ENCODE measurements around the gene SORCS3.

DNA sequence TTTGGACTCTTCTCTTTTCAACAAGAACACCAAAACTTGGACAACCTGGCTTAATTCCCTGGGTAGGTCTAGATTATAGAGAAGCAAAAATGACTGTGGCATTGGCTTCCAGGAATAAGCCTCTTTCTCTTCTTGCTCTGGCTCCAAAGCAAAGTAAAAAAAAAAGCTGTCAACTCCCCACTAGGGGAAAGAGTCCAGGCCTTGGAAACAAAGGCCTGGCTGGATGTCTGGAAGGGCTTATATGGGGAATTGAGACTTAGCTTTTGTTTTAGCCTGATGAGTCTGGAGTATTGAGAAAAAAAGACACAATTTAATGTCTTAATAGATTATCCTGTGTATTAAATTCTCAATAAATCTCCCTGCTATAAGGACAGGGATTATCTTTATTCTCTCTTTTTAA lies 300.6 kb downstream of the SORCS3 start:
- TF ChIP-seq, protein P1, sequence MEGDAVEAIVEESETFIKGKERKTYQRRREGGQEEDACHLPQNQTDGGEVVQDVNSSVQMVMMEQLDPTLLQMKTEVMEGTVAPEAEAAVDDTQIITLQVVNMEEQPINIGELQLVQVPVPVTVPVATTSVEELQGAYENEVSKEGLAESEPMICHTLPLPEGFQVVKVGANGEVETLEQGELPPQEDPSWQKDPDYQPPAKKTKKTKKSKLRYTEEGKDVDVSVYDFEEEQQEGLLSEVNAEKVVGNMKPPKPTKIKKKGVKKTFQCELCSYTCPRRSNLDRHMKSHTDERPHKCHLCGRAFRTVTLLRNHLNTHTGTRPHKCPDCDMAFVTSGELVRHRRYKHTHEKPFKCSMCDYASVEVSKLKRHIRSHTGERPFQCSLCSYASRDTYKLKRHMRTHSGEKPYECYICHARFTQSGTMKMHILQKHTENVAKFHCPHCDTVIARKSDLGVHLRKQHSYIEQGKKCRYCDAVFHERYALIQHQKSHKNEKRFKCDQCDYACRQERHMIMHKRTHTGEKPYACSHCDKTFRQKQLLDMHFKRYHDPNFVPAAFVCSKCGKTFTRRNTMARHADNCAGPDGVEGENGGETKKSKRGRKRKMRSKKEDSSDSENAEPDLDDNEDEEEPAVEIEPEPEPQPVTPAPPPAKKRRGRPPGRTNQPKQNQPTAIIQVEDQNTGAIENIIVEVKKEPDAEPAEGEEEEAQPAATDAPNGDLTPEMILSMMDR (IDR thresholded peaks at IDR 0.05 in 4 of 5, conservative IDR thresholded peaks at IDR 0.05 in 1 of 5) = no peak
- no peak for TF ChIP-seq POLR2A (IDR thresholded peaks at IDR 0.05)
